ENCODE results near the gene RAB25.

DNA sequence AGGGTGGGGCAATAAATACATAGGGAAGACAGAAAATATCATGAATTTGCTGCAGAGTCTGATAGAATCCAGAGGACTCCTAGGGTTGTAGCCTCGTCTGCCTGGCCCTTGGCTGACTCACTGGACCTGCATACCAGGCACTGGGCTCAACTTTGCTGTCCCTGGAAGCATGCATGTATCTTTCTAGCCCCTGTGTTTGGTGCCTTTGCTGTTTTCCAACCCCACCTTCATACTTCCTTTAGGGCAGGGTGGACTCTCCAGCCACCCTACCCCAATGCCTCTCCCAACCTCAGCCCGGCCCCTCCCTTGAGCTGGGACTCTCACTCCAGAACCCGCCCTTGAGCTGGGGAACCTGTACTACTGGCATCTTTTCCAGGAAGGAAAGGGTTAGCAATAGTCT is 1.2 kb downstream of the RAB25 start:
- no peak for TF ChIP-seq CTCF (IDR thresholded peaks at IDR 0.05)
- no peak for TF ChIP-seq ZFX (IDR thresholded peaks at IDR 0.05; ENCODE audit: borderline replicate concordance)

Measured in 22Rv1 (cell line).